NB4 (cell line): ENCODE data around the gene USP31.

Source experiments
- MAX ChIP-seq: IDR thresholded peaks from 2 replicates; pipeline ENCODE4 v1.6.1; 2011; ENCODE audit warnings: low read depth, low read length
- MYC ChIP-seq: IDR thresholded peaks from 2 replicates; pipeline ENCODE4 v1.6.1; 2011; ENCODE audit warnings: low read depth, low read length
- POLR2A ChIP-seq: IDR thresholded peaks from 2 replicates; pipeline ENCODE4 v1.6.1; 2011; ENCODE audit warnings: mild to moderate bottlenecking; ENCODE audit not compliant: insufficient read length; ENCODE audit errors: extremely low read depth
- TF ChIP-seq, protein P1 (sequence below): IDR thresholded peaks from one replicate; pipeline ENCODE4 v1.5.1; 2012; ENCODE audit warnings: low read depth, low read length

GRCh38 chr16:23195366-23195978 lies 46.2 kb upstream of the USP31 start:
- TF ChIP-seq MAX (no peak), POLR2A (no peak), MYC (no peak)
- TF ChIP-seq, protein P1, sequence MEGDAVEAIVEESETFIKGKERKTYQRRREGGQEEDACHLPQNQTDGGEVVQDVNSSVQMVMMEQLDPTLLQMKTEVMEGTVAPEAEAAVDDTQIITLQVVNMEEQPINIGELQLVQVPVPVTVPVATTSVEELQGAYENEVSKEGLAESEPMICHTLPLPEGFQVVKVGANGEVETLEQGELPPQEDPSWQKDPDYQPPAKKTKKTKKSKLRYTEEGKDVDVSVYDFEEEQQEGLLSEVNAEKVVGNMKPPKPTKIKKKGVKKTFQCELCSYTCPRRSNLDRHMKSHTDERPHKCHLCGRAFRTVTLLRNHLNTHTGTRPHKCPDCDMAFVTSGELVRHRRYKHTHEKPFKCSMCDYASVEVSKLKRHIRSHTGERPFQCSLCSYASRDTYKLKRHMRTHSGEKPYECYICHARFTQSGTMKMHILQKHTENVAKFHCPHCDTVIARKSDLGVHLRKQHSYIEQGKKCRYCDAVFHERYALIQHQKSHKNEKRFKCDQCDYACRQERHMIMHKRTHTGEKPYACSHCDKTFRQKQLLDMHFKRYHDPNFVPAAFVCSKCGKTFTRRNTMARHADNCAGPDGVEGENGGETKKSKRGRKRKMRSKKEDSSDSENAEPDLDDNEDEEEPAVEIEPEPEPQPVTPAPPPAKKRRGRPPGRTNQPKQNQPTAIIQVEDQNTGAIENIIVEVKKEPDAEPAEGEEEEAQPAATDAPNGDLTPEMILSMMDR: no peak
